Activated T-cell treated with anti-CD3 and anti-CD28 coated beads, Interleukin-2, amount 50 U/mL, for 24 hours (primary cell): Measurements from ENCODE around the gene ABL1.

ENCODE experiments used
- DNase-seq: peaks from one replicate; pipeline ENCODE4 v3.0.0-alpha.2; 2020
- H3K27ac Mint-ChIP-seq: 2 replicates; pipeline ENCODE4 v1.8.0; 2020; ENCODE audit warnings: mild to moderate bottlenecking, mixed read lengths
- H3K27me3 Mint-ChIP-seq: 2 replicates; pipeline ENCODE4 v1.8.0; 2020; ENCODE audit warnings: mixed read lengths
- H3K36me3 Mint-ChIP-seq: 2 replicates; pipeline ENCODE4 v1.8.0; 2020; ENCODE audit warnings: low read depth, mixed read lengths
- H3K4me1 Mint-ChIP-seq: 2 replicates; pipeline ENCODE4 v1.8.0; 2020; ENCODE audit warnings: low read depth, mixed read lengths
- H3K4me3 Mint-ChIP-seq: 2 replicates; pipeline ENCODE4 v1.8.0; 2020; ENCODE audit warnings: mild to moderate bottlenecking, moderate library complexity, mixed read lengths
- H3K9me3 Mint-ChIP-seq: 2 replicates; pipeline ENCODE4 v1.8.0; 2020; ENCODE audit warnings: mixed read lengths

Gene ABL1

DNA sequence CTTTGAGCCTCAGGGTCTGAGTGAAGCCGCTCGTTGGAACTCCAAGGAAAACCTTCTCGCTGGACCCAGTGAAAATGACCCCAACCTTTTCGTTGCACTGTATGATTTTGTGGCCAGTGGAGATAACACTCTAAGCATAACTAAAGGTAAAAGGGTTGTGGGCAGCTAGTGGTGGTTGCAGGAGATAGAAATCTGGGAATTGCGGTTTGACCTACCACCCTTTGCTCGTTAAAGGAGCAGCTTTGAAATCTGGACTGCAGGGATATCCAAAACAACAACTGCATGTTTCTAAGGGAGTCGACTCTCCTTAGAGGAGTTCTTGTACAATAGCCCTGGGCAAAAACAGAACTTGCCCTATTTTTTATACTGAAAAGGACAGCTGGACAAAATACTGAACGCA, 19.0 kb downstream of the ABL1 start:
- Mint-ChIP-seq H3K36me3 (peaks cover 45% of the 10 kb centered on the region), H3K4me1 (peaks cover 4% of the 10 kb centered on the region), H3K9me3 (no peaks in the 10 kb centered on the region), H3K4me3 (no peak overlapping the region), H3K27ac (no peak overlapping the region), H3K27me3 (no peaks in the 10 kb centered on the region)
- no peak for DNase-seq

DNA sequence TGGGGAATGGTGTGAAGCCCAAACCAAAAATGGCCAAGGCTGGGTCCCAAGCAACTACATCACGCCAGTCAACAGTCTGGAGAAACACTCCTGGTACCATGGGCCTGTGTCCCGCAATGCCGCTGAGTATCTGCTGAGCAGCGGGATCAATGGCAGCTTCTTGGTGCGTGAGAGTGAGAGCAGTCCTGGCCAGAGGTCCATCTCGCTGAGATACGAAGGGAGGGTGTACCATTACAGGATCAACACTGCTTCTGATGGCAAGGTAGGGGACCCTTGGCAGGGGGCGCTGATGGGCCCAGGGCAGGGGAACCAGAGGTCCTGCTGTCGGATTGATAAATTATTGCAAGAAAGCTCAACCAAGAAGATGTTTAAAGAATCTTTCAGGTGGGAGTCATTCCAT, 19.8 kb downstream of the ABL1 start:
- Mint-ChIP-seq H3K27me3 (no peaks in the 10 kb centered on the region), H3K27ac (no peak overlapping the region), H3K4me1 (peaks cover 3% of the 10 kb centered on the region), H3K4me3 (no peak overlapping the region), H3K36me3 (peaks cover 50% of the 10 kb centered on the region), H3K9me3 (no peaks in the 10 kb centered on the region)
- no peak for DNase-seq

DNA sequence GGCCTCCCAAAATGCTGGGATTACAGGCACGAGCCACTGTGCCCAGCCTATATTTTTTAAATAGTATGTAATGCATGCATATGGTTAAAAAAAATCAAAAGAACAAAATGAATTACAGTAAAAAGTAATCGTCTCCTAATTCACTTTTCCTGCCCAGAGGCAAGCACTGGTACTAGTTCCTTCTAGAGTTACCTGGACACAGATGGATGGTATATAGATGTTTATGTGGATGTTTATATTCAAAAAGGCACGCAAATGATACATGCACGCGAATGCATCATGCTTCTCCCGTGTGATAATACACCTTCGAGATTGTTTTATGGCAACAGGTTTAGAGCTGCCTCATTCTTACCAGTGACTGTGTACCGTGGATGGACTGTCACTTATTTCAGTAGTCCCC, 21.4 kb downstream of the ABL1 start:
- Mint-ChIP-seq H3K27me3 (no peaks in the 10 kb centered on the region), H3K9me3 (no peaks in the 10 kb centered on the region), H3K36me3 (peaks cover 60% of the 10 kb centered on the region)

DNA sequence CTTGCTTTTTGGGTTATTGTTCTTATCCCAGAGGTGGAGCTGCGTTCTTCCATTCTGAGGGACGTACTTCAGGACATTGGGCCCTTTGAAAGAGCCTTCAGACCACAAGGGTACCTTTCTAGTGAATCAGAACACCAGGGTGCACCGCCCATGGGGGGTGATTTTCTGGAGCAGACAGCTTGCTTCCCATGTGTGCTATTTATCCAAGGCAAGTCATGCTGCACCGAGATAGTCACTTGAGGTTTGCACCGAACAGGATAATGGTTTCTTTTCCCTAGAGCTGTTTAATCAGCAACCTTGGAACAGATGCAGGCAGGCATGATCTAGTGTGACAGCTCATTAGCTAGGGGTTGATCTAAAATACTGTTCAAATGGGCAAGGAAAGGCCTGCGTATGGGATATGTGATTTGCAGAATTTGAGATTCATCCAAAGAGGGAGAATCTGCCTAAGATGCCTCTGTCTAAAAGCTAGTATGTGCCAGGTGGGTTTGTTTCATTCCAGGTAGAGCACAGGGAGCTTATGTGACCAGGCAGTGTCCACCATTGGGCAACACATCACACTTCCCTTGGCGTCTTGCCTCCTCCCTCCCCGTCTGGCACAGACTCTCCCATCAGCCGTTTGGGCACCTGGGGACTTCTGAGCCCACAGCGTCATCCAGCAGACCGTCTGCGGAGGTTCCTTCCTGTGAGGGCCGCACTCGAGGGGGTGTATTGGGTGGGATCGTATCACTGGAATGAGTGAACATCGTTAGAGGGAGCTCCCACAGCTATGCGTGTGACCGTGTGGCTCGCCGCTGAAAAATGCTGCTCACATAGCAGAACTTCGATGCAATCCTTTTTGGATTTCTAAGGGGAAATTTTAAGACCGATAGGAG, 23.0 kb downstream of the ABL1 start:
- Mint-ChIP-seq H3K27ac (peak overlapping the region; percentile 18), H3K4me1 (no peaks in the 10 kb centered on the region), H3K36me3 (peaks cover 72% of the 10 kb centered on the region), H3K4me3 (no peak overlapping the region), H3K9me3 (no peaks in the 10 kb centered on the region), H3K27me3 (no peaks in the 10 kb centered on the region)
- no peak for DNase-seq

More for the DNA sequence above, 21.4 kb downstream of the ABL1 start:
- Mint-ChIP-seq H3K27ac (no peak overlapping the region), H3K4me1 (no peaks in the 10 kb centered on the region), H3K4me3 (no peak overlapping the region)
- DNase-seq: no peak

DNA sequence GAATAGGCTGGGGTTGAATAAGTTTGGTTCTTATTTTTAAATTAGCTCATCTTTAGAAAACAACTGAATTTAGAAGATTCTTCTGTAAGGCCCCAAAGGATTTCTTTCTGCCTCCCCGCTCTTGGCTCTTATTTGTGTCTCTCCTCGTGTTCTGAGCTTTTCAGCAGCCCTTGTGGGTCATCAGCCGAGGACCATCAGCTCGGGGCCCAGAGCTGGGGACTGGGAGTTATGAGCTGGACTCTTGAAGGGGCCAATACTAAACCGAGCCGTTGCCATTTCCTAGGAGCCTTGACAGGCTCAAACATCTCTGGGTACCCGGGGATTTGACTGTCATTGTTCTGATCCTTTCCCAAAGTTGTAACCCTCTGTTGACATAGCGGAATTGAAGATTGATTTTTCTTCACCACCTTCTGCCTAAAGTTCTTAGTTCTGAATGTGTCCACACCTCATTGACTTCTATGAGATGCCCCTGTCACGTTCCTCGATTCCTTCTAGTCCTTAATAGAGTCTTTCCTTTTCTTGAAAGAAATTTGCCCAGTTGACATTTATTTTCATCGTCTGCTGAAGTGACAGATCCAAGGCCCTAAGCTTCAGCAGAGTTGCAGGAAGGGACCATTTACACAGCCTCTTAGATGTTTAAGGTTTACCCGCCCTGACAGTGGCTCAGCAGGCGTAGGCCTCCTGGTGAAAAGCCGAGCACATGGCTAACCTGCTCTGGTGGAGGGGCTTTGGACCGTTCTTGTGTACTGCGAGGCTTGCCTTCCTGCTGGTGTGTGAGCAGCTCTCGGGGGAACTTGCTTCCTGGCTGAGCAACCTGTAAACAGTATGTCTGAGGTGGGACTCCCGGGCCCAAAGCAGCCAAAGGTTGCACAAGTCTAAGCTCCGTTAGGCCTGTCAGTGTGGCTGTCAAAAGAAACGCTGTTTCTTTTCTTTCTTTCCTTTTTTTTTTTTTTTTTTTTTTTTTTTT, 24.0 kb downstream of the ABL1 start:
- no peaks in the 10 kb centered on the region for H3K4me1 Mint-ChIP-seq
- H3K36me3 Mint-ChIP-seq: peaks cover 77% of the 10 kb centered on the region
- DNase-seq: no peak
- no peak overlapping the region for H3K4me3 Mint-ChIP-seq
- no peaks in the 10 kb centered on the region for H3K9me3 Mint-ChIP-seq
- H3K27me3 Mint-ChIP-seq: no peaks in the 10 kb centered on the region
- no peak overlapping the region for H3K27ac Mint-ChIP-seq

DNA sequence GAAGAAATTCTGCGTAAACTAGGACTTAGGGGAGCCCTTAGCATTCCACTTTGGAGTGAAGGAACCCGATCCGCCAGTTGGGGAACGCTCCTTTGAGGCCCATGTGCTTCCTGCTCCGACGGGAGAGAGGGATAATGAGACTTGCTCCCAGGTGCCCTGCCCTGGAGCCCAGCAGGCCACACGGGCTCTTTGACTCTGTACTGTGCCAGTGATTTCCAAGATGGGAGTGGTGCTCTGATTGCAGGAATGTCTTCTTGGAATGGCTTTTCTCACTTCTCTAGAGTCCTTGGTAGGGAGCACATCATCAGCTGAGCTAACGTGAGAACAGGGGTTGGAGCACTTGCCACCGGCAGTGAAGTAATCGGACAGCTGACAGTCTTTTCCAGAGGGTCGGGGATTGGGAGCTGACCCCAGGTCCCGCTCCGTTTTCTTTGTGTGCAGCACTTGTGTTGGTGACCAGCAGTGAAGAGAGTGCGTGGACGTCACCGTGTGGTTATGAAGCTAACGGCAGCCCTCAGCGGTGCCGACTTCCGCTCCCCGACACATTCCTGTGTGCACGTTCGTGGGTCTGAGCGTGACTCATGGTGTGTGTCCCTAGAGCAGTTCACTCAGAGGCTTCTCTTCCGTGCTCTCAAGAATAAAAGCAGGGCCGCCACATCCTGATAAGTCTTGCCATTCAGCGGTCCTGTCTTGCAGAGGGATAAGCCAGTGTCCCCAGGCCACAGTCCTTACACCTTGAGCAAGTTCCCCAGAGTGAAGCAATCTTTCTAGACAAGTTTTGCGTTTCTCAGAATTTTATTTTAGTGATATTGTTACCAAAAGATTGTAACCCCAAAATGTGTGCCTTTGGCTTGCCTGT, 25.6 kb downstream of the ABL1 start:
- DNase-seq: no peak
- no peaks in the 10 kb centered on the region for H3K27me3 Mint-ChIP-seq
- no peak overlapping the region for H3K4me3 Mint-ChIP-seq
- no peak overlapping the region for H3K27ac Mint-ChIP-seq
- peaks cover 70% of the 10 kb centered on the region for H3K36me3 Mint-ChIP-seq
- H3K9me3 Mint-ChIP-seq: no peaks in the 10 kb centered on the region
- no peaks in the 10 kb centered on the region for H3K4me1 Mint-ChIP-seq

DNA sequence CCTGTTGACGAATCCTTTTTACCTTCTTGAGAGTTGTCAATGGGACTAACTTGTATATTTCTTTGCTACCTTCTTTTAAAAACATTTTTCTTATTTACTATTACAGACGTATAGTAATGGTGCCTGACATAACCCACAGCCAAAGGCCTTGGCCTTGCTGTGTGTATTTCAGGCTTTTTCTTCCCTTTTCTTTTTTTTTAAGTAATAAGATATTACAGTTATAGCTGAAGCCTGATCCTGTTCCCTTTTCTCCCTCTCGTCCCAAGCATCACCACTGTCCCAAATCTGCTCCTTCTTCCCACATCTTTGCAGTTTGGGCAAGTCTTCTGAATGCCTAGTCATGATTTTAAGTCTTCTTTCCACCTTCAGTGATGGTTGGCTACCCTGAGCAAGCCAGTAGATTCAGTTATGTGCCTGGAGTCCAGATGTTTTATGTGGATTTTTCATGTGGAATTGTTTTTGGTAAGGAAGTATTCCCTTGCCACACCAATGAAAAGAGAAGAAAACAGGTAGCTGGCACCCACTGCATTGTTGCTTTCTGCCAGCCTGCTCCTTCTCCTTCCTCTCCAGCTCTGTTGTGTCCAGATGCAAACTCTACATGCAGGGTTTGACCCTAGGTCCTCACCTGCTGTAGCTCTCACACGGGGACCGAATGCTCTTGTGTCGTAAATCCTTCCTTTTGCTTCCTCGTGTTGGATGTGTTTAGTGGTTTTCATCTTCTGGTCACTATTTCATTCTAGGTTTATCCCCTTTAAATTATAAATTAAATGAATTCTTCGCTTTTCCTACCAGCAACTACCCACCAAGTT, 26.5 kb downstream of the ABL1 start:
- no peak overlapping the region for H3K4me3 Mint-ChIP-seq
- H3K4me1 Mint-ChIP-seq: peaks cover 2% of the 10 kb centered on the region
- H3K9me3 Mint-ChIP-seq: no peaks in the 10 kb centered on the region
- H3K36me3 Mint-ChIP-seq: peaks cover 66% of the 10 kb centered on the region
- H3K27ac Mint-ChIP-seq: no peak overlapping the region
- H3K27me3 Mint-ChIP-seq: no peaks in the 10 kb centered on the region
- no peak for DNase-seq

DNA sequence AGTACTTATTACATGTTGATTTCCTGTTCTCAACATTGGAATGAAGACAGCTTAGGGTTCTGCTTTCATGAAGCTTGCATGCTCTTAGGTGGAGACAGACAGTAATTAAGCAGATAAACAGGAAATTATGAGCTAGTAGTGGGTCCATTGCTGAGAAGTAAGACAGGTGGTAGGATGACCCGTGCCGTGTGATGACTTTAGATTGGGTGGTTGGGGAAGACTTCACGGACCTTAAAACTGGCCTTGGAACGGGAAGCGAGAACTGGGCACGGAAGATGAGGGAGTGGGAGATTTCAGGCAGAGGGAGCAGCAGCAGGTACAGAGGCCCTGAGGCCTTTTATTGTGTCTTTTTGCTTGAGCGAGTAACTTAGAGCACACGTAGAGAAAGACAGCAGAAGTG, 27.2 kb downstream of the ABL1 start:
- no peak for DNase-seq
- no peak overlapping the region for H3K27ac Mint-ChIP-seq
- H3K4me1 Mint-ChIP-seq: peaks cover 2% of the 10 kb centered on the region
- no peak overlapping the region for H3K4me3 Mint-ChIP-seq
- H3K36me3 Mint-ChIP-seq: peaks cover 62% of the 10 kb centered on the region
- H3K9me3 Mint-ChIP-seq: no peaks in the 10 kb centered on the region
- H3K27me3 Mint-ChIP-seq: no peaks in the 10 kb centered on the region

DNA sequence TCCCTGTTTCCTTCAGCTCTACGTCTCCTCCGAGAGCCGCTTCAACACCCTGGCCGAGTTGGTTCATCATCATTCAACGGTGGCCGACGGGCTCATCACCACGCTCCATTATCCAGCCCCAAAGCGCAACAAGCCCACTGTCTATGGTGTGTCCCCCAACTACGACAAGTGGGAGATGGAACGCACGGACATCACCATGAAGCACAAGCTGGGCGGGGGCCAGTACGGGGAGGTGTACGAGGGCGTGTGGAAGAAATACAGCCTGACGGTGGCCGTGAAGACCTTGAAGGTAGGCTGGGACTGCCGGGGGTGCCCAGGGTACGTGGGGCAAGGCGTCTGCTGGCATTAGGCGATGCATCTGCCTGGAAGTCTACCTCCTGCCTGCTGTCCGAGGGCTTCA, 27.7 kb downstream of the ABL1 start:
- Mint-ChIP-seq H3K27ac (no peak overlapping the region), H3K36me3 (peaks cover 63% of the 10 kb centered on the region), H3K4me3 (no peak overlapping the region), H3K9me3 (no peaks in the 10 kb centered on the region), H3K4me1 (peaks cover 2% of the 10 kb centered on the region), H3K27me3 (no peaks in the 10 kb centered on the region)
- DNase-seq: no peak

DNA sequence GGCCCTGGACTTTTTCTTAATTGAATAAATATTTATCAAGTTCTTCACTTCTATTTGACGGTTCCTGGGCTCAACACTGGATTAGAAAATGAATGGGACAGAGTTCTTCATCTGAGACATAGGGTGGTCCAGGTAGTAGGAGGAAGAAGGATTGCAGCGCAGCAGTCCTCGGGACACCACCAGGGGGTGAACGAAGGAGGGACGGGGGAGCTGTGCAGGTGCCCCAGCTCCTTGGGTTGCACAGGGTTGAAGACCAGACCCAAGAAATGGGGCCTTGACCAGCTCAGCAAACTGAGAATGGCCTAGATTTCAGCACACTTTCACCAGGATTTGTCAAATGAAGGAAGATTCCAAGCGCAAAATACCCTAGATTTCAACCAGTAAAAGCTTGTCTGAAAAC, 29.5 kb downstream of the ABL1 start:
- no peak for DNase-seq
- H3K4me3 Mint-ChIP-seq: no peak overlapping the region
- no peak overlapping the region for H3K27ac Mint-ChIP-seq
- H3K4me1 Mint-ChIP-seq: peaks cover 2% of the 10 kb centered on the region
- no peaks in the 10 kb centered on the region for H3K9me3 Mint-ChIP-seq
- peaks cover 52% of the 10 kb centered on the region for H3K36me3 Mint-ChIP-seq
- H3K27me3 Mint-ChIP-seq: no peaks in the 10 kb centered on the region

DNA sequence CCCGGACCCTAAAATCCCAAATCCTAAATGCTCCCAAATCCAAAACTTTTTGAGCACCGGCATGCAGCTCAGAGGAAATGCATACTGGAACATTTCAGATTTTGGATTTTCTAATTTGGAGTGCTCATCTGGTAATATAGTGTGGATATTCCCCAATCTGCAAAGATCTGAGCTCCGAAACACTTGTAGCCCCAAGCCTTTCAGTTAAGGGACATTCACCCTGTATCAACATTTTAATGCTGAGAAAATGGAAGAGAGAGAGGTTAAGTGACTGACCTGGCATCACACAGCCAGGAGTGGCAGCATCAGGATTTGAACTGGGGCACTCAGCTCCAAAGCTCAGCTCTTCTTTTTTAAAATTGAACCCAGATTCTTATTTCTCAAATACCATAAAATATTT, 30.9 kb downstream of the ABL1 start:
- peaks cover 2% of the 10 kb centered on the region for H3K4me1 Mint-ChIP-seq
- H3K9me3 Mint-ChIP-seq: no peaks in the 10 kb centered on the region
- no peaks in the 10 kb centered on the region for H3K27me3 Mint-ChIP-seq
- DNase-seq: no peak
- H3K27ac Mint-ChIP-seq: no peak overlapping the region
- H3K4me3 Mint-ChIP-seq: no peak overlapping the region
- peaks cover 46% of the 10 kb centered on the region for H3K36me3 Mint-ChIP-seq

DNA sequence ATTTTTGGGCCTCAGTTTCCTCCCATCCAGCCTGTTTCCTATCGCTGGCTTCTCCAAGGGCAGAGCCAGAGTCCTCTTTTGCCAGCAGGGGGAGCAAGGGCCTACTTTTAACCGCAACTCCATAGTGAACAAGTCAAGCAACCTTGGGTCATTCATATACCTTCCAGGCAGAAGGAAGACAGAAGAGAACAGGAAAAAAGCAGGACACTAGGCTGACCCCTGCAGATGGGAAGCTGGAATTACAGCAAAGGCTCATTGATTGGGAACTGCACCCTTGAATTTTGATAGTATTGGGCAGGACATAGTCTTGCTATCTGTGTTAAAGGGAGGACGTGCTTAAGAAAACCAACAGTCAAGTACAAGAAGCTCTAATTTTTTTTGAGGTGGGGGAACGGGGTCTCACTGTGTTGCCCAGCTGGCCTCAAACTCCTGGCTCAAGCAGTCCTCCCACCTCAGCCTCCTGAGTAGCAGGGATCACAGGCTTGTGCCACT, 31.5 kb downstream of the ABL1 start:
- DNase-seq: peak; percentile 64
- Mint-ChIP-seq H3K4me3 (no peak overlapping the region), H3K27ac (no peak overlapping the region), H3K27me3 (no peaks in the 10 kb centered on the region), H3K36me3 (peaks cover 51% of the 10 kb centered on the region), H3K9me3 (no peaks in the 10 kb centered on the region), H3K4me1 (peaks cover 2% of the 10 kb centered on the region)

DNA sequence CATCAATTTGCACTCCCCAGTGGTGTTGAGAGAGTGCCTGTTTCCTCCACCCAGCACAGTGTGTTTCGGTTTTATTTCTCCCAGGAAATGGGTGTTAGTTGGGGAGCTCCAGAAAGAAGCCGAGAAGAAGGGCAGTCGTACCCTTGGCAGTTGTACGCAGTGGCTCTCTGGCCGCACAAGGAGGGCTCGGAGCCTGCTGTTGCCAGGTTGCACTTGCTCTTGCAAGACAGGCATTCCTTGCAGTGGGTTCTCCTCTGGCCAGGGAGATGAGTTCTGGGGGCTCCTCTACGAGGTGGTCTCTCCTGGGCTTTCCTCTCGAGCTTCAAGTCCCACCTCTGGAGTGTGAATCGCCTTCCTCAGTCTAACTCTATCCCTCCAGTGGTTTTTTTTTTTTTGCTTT, 32.5 kb downstream of the ABL1 start:
- Mint-ChIP-seq H3K27ac (no peak overlapping the region), H3K36me3 (peaks cover 55% of the 10 kb centered on the region), H3K4me1 (peaks cover 2% of the 10 kb centered on the region), H3K27me3 (no peaks in the 10 kb centered on the region), H3K4me3 (no peak overlapping the region), H3K9me3 (no peaks in the 10 kb centered on the region)
- no peak for DNase-seq
